H1 (cell line): ENCODE measurements around the gene HAO2. TPM values are rescaled to one million over a fixed set of nuclear protein-coding genes. Genes with fewer than 3 reads are reported as not detected.

Source experiments
- CTCF ChIA-PET: fragments of 300-600 bp; sonication (Branson Sonifier 250); formaldehyde crosslinking; loops from one replicate; lab custom pipeline; 2021; ENCODE audit not compliant: partially characterized antibody; lab: Charles Lee
- POLR2A ChIA-PET: fragments of 300-600 bp; sonication (Branson Sonifier 250); formaldehyde crosslinking; loops from one replicate; lab custom pipeline; 2021; ENCODE audit warnings: inconsistent platforms; ENCODE audit not compliant: partially characterized antibody; lab: Charles Lee
- DNase-seq, 2 experiments: peaks; one replicate each; pipeline versions ENCODE4 v3.0.0 to v3.0.0-alpha.2; 2010 to 2022; ENCODE audit warnings: low spot score in 2 of 2, low read depth in 1 of 2, mixed read lengths in 1 of 2
- FAIRE-seq: peaks from 2 replicates; lab custom pipeline; 2011; peaks lifted over from hg19 to GRCh38; lab: Jason Lieb, UNC
- H2AFZ ChIP-seq: 2 replicates; pipeline ENCODE4 v1.8.1; 2012; ENCODE audit warnings: low read length, inconsistent platforms
- H2AK5ac ChIP-seq: 2 replicates; pipeline ENCODE4 v1.6.1; 2013; ENCODE audit warnings: low read depth, low read length
- H2BK120ac ChIP-seq: replicated peaks from 2 replicates; pipeline ENCODE3; 2013; ENCODE audit warnings: low read depth, low read length, inconsistent platforms
- H2BK12ac ChIP-seq: 2 replicates; pipeline ENCODE4 v1.6.1; 2013; ENCODE audit warnings: low read depth, low read length
- H2BK15ac ChIP-seq: 2 replicates; pipeline ENCODE4 v1.6.1; 2013; ENCODE audit warnings: low read length
- H2BK20ac ChIP-seq: 2 replicates; pipeline ENCODE4 v1.6.1; 2013; ENCODE audit warnings: low read length
- H2BK5ac ChIP-seq: 2 replicates; pipeline ENCODE4 v1.6.1; 2013; ENCODE audit warnings: low read depth, low read length
- H3K14ac ChIP-seq: 2 replicates; pipeline ENCODE4 v1.6.1; 2013; ENCODE audit warnings: inconsistent platforms; ENCODE audit not compliant: insufficient read length
- H3K18ac ChIP-seq: 2 replicates; pipeline ENCODE4 v1.6.1; 2013; ENCODE audit warnings: low read length; ENCODE audit errors: extremely low read depth
- H3K23ac ChIP-seq: 2 replicates; pipeline ENCODE4 v1.6.1; 2013; ENCODE audit warnings: inconsistent platforms; ENCODE audit not compliant: insufficient read length
- H3K23me2 ChIP-seq: 2 replicates; pipeline ENCODE4 v1.6.1; 2013; ENCODE audit warnings: low read depth, low read length
- H3K27ac ChIP-seq: 2 replicates; pipeline ENCODE4 v1.6.1; 2011; ENCODE audit warnings: low read depth, low read length, inconsistent platforms
- H3K27me3 ChIP-seq, 4 experiments: replicated peaks in 1 of 4; 1 replicate in 1 of 4; 2 replicates in 3 of 4; pipeline versions ENCODE4 v1.6.1 to v1.8.1; 2011 to 2013; ENCODE audit warnings: low read length in 3 of 4, mild to moderate bottlenecking in 3 of 4, inconsistent platforms in 2 of 4, mixed read lengths in 2 of 4, moderate library complexity in 1 of 4; ENCODE audit not compliant: control insufficient read depth in 3 of 4, insufficient read depth in 3 of 4; ENCODE audit errors: extremely low read depth in 1 of 4
- H3K36me3 ChIP-seq, 4 experiments: 2 replicates each; pipeline versions ENCODE4 v1.6.1 to v1.8.1; 2011 to 2013; ENCODE audit warnings: mild to moderate bottlenecking in 4 of 4, low read length in 3 of 4, moderate library complexity in 2 of 4, control low read depth in 1 of 4, inconsistent platforms in 1 of 4; ENCODE audit not compliant: insufficient read depth in 4 of 4, control insufficient read depth in 2 of 4
- H3K4ac ChIP-seq: replicated peaks from 2 replicates; pipeline ENCODE3; 2013; ENCODE audit warnings: low read length, low read depth, mixed read lengths, inconsistent platforms; ENCODE audit not compliant: insufficient read length
- H3K4me1 ChIP-seq, 4 experiments: replicated peaks in 1 of 4; 1 replicate in 1 of 4; 2 replicates in 3 of 4; pipeline versions ENCODE4 v1.6.1 to v1.8.1; 2011 to 2013; ENCODE audit warnings: low read length in 3 of 4, inconsistent platforms in 2 of 4, mixed read lengths in 1 of 4; ENCODE audit not compliant: insufficient read depth in 4 of 4, control insufficient read depth in 3 of 4
- H3K4me2 ChIP-seq, 2 experiments: 2 replicates each; pipeline versions ENCODE4 v1.6.1 to v1.8.1; 2011 to 2013; ENCODE audit warnings: low read depth in 2 of 2, low read length in 2 of 2, control low read depth in 1 of 2, inconsistent platforms in 1 of 2, mild to moderate bottlenecking in 1 of 2; ENCODE audit not compliant: insufficient read depth in 1 of 2
- H3K4me3 ChIP-seq, 4 experiments: fragments of 200-600, 300-600 bp in 1 of 4; sonication (generic), shearing (Covaris generic), sonication (Bioruptor Twin) in 1 of 4; 2 replicates each; pipeline versions ENCODE4 v1.5.1 to v1.8.1; 2011 to 2016; ENCODE audit warnings: low read length in 4 of 4, low read depth in 3 of 4, control low read depth in 2 of 4, inconsistent platforms in 2 of 4, mild to moderate bottlenecking in 2 of 4, mixed read lengths in 1 of 4, moderate library complexity in 1 of 4; ENCODE audit not compliant: insufficient read depth in 2 of 4; ENCODE audit errors: extremely low read depth in 1 of 4
- H3K56ac ChIP-seq: replicated peaks from 2 replicates; pipeline ENCODE3; 2013; ENCODE audit warnings: low read depth, mild to moderate bottlenecking, mixed read lengths, low read length, inconsistent platforms; ENCODE audit not compliant: insufficient read length
- H3K79me1 ChIP-seq: 2 replicates; pipeline ENCODE4 v1.6.1; 2013; ENCODE audit warnings: low read depth, low read length, control low read depth
- H3K79me2 ChIP-seq, 2 experiments: 2 replicates each; pipeline versions ENCODE4 v1.6.1 to v1.8.1; 2012 to 2013; ENCODE audit warnings: low read length in 2 of 2, mild to moderate bottlenecking in 2 of 2, inconsistent platforms in 1 of 2; ENCODE audit not compliant: insufficient read depth in 2 of 2, control insufficient read depth in 1 of 2
- H3K9ac ChIP-seq, 4 experiments: replicated peaks in 1 of 4; 1 replicate in 1 of 4; 2 replicates in 3 of 4; pipeline versions ENCODE4 v1.6.1 to v1.8.1; 2011 to 2013; ENCODE audit warnings: low read depth in 3 of 4, low read length in 3 of 4, control low read depth in 2 of 4, mild to moderate bottlenecking in 2 of 4, moderate library complexity in 2 of 4, inconsistent platforms in 1 of 4; ENCODE audit errors: extremely low read depth in 1 of 4
- H3K9me3 ChIP-seq, 2 experiments: 2 replicates each; pipeline versions ENCODE4 v1.6.1 to v1.8.1; 2012 to 2013; ENCODE audit warnings: mild to moderate bottlenecking in 2 of 2, moderate library complexity in 2 of 2, control low read depth in 1 of 2, inconsistent platforms in 1 of 2, low read depth in 1 of 2, low read length in 1 of 2, mixed read lengths in 1 of 2; ENCODE audit not compliant: insufficient read depth in 2 of 2
- H4K20me1 ChIP-seq, 2 experiments: replicated peaks in 1 of 2; 2 replicates each; pipeline versions ENCODE3 to v1.8.1; 2011 to 2013; ENCODE audit warnings: inconsistent platforms in 2 of 2, low read length in 2 of 2, mild to moderate bottlenecking in 1 of 2; ENCODE audit not compliant: insufficient read depth in 2 of 2, control insufficient read depth in 1 of 2
- H4K5ac ChIP-seq: 2 replicates; pipeline ENCODE4 v1.6.1; 2013; ENCODE audit warnings: low read length, low read depth, mixed read lengths, inconsistent platforms; ENCODE audit not compliant: insufficient read length
- H4K8ac ChIP-seq: 2 replicates; pipeline ENCODE4 v1.8.0; 2013; ENCODE audit warnings: mild to moderate bottlenecking, moderate library complexity, low read length, inconsistent platforms; ENCODE audit not compliant: insufficient read depth; ENCODE audit errors: extremely low read depth
- H4K91ac ChIP-seq: replicated peaks from 2 replicates; pipeline ENCODE3; 2013; ENCODE audit warnings: low read length, mixed read lengths, inconsistent platforms; ENCODE audit not compliant: insufficient read length
- GABPA ChIP-seq: IDR thresholded peaks from 2 replicates; pipeline ENCODE4 v1.6.1; 2011; ENCODE audit warnings: mild to moderate bottlenecking, low read length, moderate library complexity, borderline replicate concordance; ENCODE audit not compliant: insufficient read depth
- GTF2F1 ChIP-seq: IDR thresholded peaks from 2 replicates; pipeline ENCODE4 v1.6.1; 2012; ENCODE audit warnings: low read depth, low read length, improper control_type of control experiment, borderline replicate concordance
- HDAC2 ChIP-seq, 2 experiments: fragments of 300-600 bp in 1 of 2; sonication (generic) in 1 of 2; IDR thresholded peaks; 2 replicates each; pipeline ENCODE4 v1.6.1; 2011 to 2012; ENCODE audit warnings: low read depth in 2 of 2, low read length in 2 of 2, mild to moderate bottlenecking in 2 of 2, moderate library complexity in 2 of 2, borderline replicate concordance in 1 of 2, inconsistent platforms in 1 of 2
- HDAC6 ChIP-seq: IDR thresholded peaks from one replicate; pipeline ENCODE4 v1.7.1; 2012; ENCODE audit warnings: low read depth, mild to moderate bottlenecking, inconsistent platforms, low read length, moderate library complexity
- KDM1A ChIP-seq: fragments of 200-600, 300-600 bp; sonication (generic); IDR thresholded peaks from 2 replicates; pipeline ENCODE4 v1.7.1; 2016; ENCODE audit warnings: mild to moderate bottlenecking, low read length, borderline replicate concordance
- MAFK ChIP-seq: IDR thresholded peaks from 2 replicates; pipeline ENCODE4 v1.6.1; 2012; ENCODE audit warnings: low read depth, mild to moderate bottlenecking, improper control_type of control experiment, low read length
- NANOG ChIP-seq: IDR thresholded peaks from 2 replicates; pipeline ENCODE4 v1.6.1; 2011; ENCODE audit warnings: low read length, low read depth, mild to moderate bottlenecking, inconsistent platforms; ENCODE audit not compliant: insufficient read depth, poor library complexity, severe bottlenecking
- RNF2 ChIP-seq: fragments of 200-900, 300-1000 bp; sonication (generic); IDR thresholded peaks from 2 replicates; pipeline ENCODE4 v1.7.1; 2016; ENCODE audit warnings: borderline replicate concordance, low read depth, mild to moderate bottlenecking, antibody characterized with exemption, low read length; ENCODE audit not compliant: poor library complexity, severe bottlenecking; ENCODE audit errors: missing control alignments
- RXRA ChIP-seq: IDR thresholded peaks from 2 replicates; pipeline ENCODE4 v1.6.1; 2011; ENCODE audit warnings: low read depth, mild to moderate bottlenecking, low read length, moderate library complexity; ENCODE audit not compliant: insufficient read depth
- SRF ChIP-seq: IDR thresholded peaks from 2 replicates; pipeline ENCODE4 v1.6.1; 2011; ENCODE audit warnings: mild to moderate bottlenecking, low read depth, low read length, moderate library complexity
- TEAD4 ChIP-seq: IDR thresholded peaks from 2 replicates; pipeline ENCODE4 v1.6.1; 2012; ENCODE audit warnings: low read depth, low read length, inconsistent platforms, mixed read lengths
- WGBS, 2 experiments: shearing (Covaris generic) in 1 of 2; methylation state at CpG; one replicate each; pipeline versions ENCODE4 v1.1.6 to v1.1.7; 2013 to 2015; ENCODE audit warnings: low lambda C conversion rate in 2 of 2, mixed read lengths in 2 of 2, inconsistent platforms in 1 of 2, low coverage in 1 of 2, missing lambda C conversion rate in 1 of 2; ENCODE audit not compliant: insufficient replicate concordance in 2 of 2, insufficient coverage in 1 of 2, insufficient read length in 1 of 2; ENCODE audit errors: extremely low coverage in 1 of 2, missing lambda C conversion rate in 1 of 2; 5-methylcytosine and 5-hydroxymethylcytosine counted together
- polyA plus RNA-seq, 7 experiments: library from polyadenylated mRNA; depleted of rRNA in 3 of 7; stranded (reverse) in 5 of 7; unstranded in 2 of 7; fragments of >200 nt in 5 of 7; fragments of 200-250 nt in 2 of 7; gene quantifications; 1 replicate in 5 of 7; 2 replicates in 1 of 7; 4 replicates in 1 of 7; pipeline versions ENCODE4 v1.2.1 to v1.2.3, GENCODE V29; 2011 to 2013; ENCODE audit warnings: missing spikeins in 2 of 7, mixed read lengths in 2 of 7
- total RNA-seq: library from RNA; stranded (reverse); fragmentation: NEBNext Ultra II Directional; extraction: Animal tissue kit (Norgen Biotek cat#: 25700); gene quantifications from 2 replicates; pipeline ENCODE4 v1.2.1, GENCODE V29; 2021
- TF ChIP-seq, protein P1 (sequence below): IDR thresholded peaks from 2 replicates; pipeline ENCODE4 v1.6.1; 2011; ENCODE audit warnings: low read depth, mild to moderate bottlenecking, low read length; ENCODE audit not compliant: insufficient read depth

Gene HAO2
- total and polyA plus RNA-seq, 2 of the 8 experiments (the other 6 are each of a cell fraction or from before 2014, with no cell fraction given): not detected

DNA sequence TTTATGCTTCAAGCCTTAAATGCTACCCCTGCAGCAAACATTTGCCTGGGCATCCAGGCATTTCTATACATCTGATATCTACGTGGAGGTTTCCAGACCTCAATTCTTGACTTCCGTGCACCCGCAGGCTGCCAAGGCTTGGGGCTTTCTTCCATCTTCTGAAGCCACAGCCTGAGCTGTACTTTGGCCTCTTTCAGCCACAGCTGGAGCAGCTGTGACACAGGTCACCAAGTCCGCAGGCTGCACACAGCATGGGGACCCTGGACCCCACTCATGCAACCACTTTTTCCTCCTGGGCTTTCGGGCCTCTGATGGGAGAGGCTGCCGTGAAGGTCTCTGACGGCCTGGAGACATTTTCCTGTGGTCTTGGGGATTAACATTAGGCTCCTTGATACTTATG, 5.4 kb upstream of the HAO2 start:
- no peaks in the 10 kb centered on the region; a peak in 1 of 7 replicates for H3K27me3 ChIP-seq
- no peak overlapping the region for H3K23ac ChIP-seq
- no peak overlapping the region for H2BK15ac ChIP-seq
- 0 out of 2 replicates have a peak overlapping the region, but pooled peaks have one; percentile 31 for H2AFZ ChIP-seq
- no peak for DNase-seq
- CTCF ChIA-PET: interaction anchor here (0.7 to 14.2 kb wide), 3 partner anchors 10 to 78 kb away, joined by 3 to 368 read pairs (median 4); no protein-coding TSS in a partner anchor
- H3K18ac ChIP-seq: no peak overlapping the region
- no peak overlapping the region for H2BK5ac ChIP-seq
- no peaks in the 10 kb centered on the region for H4K20me1 ChIP-seq
- no peak overlapping the region for H3K4me3 ChIP-seq
- H4K8ac ChIP-seq: no peak overlapping the region
- no peak overlapping the region for H3K4me2 ChIP-seq
- no peak overlapping the region for H2AK5ac ChIP-seq
- no peaks in the 10 kb centered on the region; a peak in 1 of 8 replicates for H3K36me3 ChIP-seq
- no peak overlapping the region for H3K27ac ChIP-seq
- H3K9ac ChIP-seq: no peak overlapping the region
- H3K9me3 ChIP-seq: no peaks in the 10 kb centered on the region
- no peaks in the 10 kb centered on the region for H3K79me1 ChIP-seq
- POLR2A ChIA-PET: no interaction called here
- peaks cover 0 to 2% (median under 1%) of the 10 kb centered on the region in 4 experiments; a peak in 1 of 7 replicates for H3K4me1 ChIP-seq
- no peak overlapping the region for H4K91ac ChIP-seq
- no peak overlapping the region for H4K5ac ChIP-seq
- no peak overlapping the region; the same call in 1 of the 2 replicates for H2BK20ac ChIP-seq
- H2BK12ac ChIP-seq: no peak overlapping the region
- H3K23me2 ChIP-seq: no peaks in the 10 kb centered on the region
- no peak overlapping the region for H3K14ac ChIP-seq
- no peak for FAIRE-seq
- no peak overlapping the region for H3K56ac ChIP-seq
- H2BK120ac ChIP-seq: no peak overlapping the region
- H3K4ac ChIP-seq: no peak overlapping the region
- H3K79me2 ChIP-seq: no peaks in the 10 kb centered on the region
- WGBS, 2 experiments: 84% methylated on average over 5 of the region's 7 CpGs; no CpG with 5 or more reads in 1 of the 2 experiments
- no peak for TF ChIP-seq RNF2
- TF ChIP-seq, protein P1, sequence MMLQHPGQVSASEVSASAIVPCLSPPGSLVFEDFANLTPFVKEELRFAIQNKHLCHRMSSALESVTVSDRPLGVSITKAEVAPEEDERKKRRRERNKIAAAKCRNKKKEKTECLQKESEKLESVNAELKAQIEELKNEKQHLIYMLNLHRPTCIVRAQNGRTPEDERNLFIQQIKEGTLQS: no peak
- TF ChIP-seq SRF: no peak
- TF ChIP-seq HDAC2 (IDR thresholded peaks at IDR 0.05; ENCODE audit: borderline replicate concordance in 1 of 2, low read depth in 2 of 2, low read length in 2 of 2): no peak
- no peak for TF ChIP-seq KDM1A
- no peak for TF ChIP-seq GTF2F1
- no peak for TF ChIP-seq MAFK
- TF ChIP-seq NANOG: no peak
- TF ChIP-seq TEAD4: no peak
- TF ChIP-seq GABPA: no peak
- no peak for TF ChIP-seq RXRA
- no peak for TF ChIP-seq HDAC6
